SU-DHL-6 (cell line): ENCODE measurements around the gene RPL35A.

Experiments
- CTCF ChIP-seq: fragments of 200-600 bp; sonication (generic); IDR thresholded peaks from one replicate; pipeline ENCODE4 v1.5.1; 2017; ENCODE audit warnings: antibody characterized with exemption, mild to moderate bottlenecking, low read length, moderate library complexity; ENCODE audit not compliant: insufficient read depth, poor library complexity, severe bottlenecking
- EZH2phosphoT487 ChIP-seq: fragments of 200-600 bp; sonication (generic), shearing (Covaris generic); conservative IDR thresholded peaks from 2 replicates; pipeline ENCODE4 v1.6.1; 2018; ENCODE audit warnings: mild to moderate bottlenecking, antibody characterized with exemption, low read length, moderate library complexity, mixed read lengths

GRCh38 chr3:197997936-197998335 lies 47.9 kb downstream of the RPL35A start:
- TF ChIP-seq CTCF (no peak), EZH2phosphoT487 (no peak)
